Vagina (tissue), 2 donors: ENCODE data around the gene EN2. TPM values are rescaled to one million over a fixed set of nuclear protein-coding genes. Genes with fewer than 3 reads are reported as not detected.

Experiments
- DNase-seq, 2 donors: peaks; one replicate each; pipeline ENCODE4 v3.0.0-alpha.2; 2017; ENCODE audit errors: extremely low spot score in 2 of 2
- H3K27ac ChIP-seq: fragments of 200-600 bp; sonication (generic); one replicate; pipeline ENCODE4 v1.5.1; 2019
- H3K27me3 ChIP-seq: fragments of 200-600 bp; sonication (generic); one replicate; pipeline ENCODE4 v1.5.1; 2019
- H3K36me3 ChIP-seq, 2 donors: fragments of 200-600 bp; sonication (generic); one replicate each; pipeline ENCODE4 v1.5.1; 2017 to 2019
- H3K4me1 ChIP-seq: fragments of 200-600 bp; sonication (generic); one replicate; pipeline ENCODE4 v1.5.1; 2019
- H3K4me3 ChIP-seq, 2 donors: fragments of 200-600 bp; sonication (generic); 1 replicate in 1 of 2; 2 replicates in 1 of 2; pipeline ENCODE4 v1.5.1; 2016 to 2019
- H3K9me3 ChIP-seq: fragments of 200-600 bp; sonication (generic); one replicate; pipeline ENCODE4 v1.5.1; 2019
- POLR2A ChIP-seq, 2 donors: fragments of 450-650 bp; IDR thresholded peaks; one replicate each; pipeline ENCODE4 v1.6.1; 2017; ENCODE audit warnings: antibody characterized with exemption in 2 of 2, mild to moderate bottlenecking in 2 of 2, moderate library complexity in 2 of 2
- POLR2AphosphoS5 ChIP-seq, 2 donors: sonication (generic); formaldehyde crosslinking; IDR thresholded peaks; one replicate each; pipeline ENCODE4 v1.9.0; 2017; ENCODE audit warnings: antibody characterized with exemption in 2 of 2, mild to moderate bottlenecking in 2 of 2, low read depth in 1 of 2; ENCODE audit not compliant: insufficient read depth in 1 of 2
- intact Hi-C: fragments of 100-400 bp; cut with DNase I; formaldehyde crosslinking; loops from one replicate; pipeline ENCODE4 v1.15.1; 2023
- total RNA-seq: library from RNA; depleted of rRNA; stranded (reverse); fragments of >200 nt; gene quantifications from one replicate; pipeline ENCODE4 v1.2.3, GENCODE V29; 2016
- TF ChIP-seq, protein P1 (sequence below), 3 experiments: fragments of 450-650 bp in 2 of 3; fragments of 200-600 bp in 1 of 3; sonication (generic) in 1 of 3; IDR thresholded peaks; one replicate each; pipeline ENCODE4 v1.5.1; 2017 to 2019; ENCODE audit warnings: antibody characterized with exemption in 3 of 3, mild to moderate bottlenecking in 2 of 3, moderate library complexity in 2 of 3

The EN2 gene
- total RNA-seq, 1 donor from 2014 or later = 0.98 TPM

DNA sequence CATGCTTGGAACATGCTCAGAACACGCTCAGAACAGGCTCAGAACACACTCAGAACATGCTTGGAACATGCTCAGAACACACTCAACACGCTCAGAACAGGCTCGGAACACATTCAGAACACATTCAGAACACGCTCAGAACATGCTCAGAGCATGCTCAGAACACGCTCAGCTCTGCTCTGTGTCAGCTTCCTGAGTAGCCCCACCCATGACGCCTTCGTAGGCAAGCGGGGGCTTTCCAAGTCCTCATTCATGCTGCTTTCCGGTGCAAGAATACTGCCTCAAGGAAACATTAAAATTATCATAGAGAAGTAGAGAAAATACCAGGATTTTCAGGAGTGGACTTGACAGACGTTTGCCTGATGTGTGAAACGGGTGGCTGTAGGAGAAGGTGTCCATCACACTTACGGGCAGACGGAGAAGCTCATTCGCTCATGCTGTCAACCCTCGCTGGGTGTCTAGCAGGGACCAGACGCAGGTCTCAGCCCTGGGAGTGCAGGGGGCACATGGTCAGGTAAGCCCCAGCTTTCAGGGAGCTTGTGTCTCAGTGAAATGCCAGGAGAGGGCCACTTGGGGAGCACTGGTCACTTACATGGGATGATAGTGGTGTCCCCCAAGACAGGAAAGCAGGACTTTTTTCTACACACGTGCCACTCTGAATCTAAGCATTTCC is 24.7 kb downstream of the EN2 start:
- TF ChIP-seq POLR2AphosphoS5 (IDR thresholded peaks at IDR 0.05; ENCODE audit: insufficient read depth in 1 of 2, low read depth in 1 of 2) = no peak
- no peak for TF ChIP-seq POLR2A (IDR thresholded peaks at IDR 0.05)
- TF ChIP-seq, protein P1, sequence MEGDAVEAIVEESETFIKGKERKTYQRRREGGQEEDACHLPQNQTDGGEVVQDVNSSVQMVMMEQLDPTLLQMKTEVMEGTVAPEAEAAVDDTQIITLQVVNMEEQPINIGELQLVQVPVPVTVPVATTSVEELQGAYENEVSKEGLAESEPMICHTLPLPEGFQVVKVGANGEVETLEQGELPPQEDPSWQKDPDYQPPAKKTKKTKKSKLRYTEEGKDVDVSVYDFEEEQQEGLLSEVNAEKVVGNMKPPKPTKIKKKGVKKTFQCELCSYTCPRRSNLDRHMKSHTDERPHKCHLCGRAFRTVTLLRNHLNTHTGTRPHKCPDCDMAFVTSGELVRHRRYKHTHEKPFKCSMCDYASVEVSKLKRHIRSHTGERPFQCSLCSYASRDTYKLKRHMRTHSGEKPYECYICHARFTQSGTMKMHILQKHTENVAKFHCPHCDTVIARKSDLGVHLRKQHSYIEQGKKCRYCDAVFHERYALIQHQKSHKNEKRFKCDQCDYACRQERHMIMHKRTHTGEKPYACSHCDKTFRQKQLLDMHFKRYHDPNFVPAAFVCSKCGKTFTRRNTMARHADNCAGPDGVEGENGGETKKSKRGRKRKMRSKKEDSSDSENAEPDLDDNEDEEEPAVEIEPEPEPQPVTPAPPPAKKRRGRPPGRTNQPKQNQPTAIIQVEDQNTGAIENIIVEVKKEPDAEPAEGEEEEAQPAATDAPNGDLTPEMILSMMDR (IDR thresholded peaks at IDR 0.05) = no peak
- Histone ChIP-seq H3K4me1 (peaks cover 10% of the 10 kb centered on the region), H3K9me3 (no peaks in the 10 kb centered on the region), H3K27ac (no peak overlapping the region), H3K4me3 (no peak overlapping the region), H3K27me3 (no peaks in the 10 kb centered on the region), H3K36me3 (no peaks in the 10 kb centered on the region)
- DNase-seq = peak in 1 of 2 donors; percentile 92
- intact Hi-C loops = no loop called here

DNA sequence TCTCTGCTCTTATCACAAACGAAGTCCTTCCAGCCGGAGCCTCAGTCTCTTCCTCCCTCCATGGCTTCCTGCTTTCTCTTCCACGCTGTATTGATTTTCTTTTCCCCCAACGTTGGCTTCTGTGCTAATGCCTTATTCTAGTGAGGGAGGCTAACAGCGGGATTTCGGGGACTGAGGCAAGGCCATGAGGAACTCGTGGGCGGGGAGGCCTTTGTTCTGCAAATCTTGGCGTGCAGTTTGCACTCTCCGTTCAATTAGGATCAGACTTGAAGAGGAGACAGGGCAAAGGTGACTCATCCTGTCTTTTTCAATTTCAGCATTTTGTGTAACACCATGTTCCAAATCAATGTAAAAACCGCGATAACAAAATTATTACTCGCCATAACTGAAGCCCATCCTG is 25.3 kb downstream of the EN2 start:
- no peak for DNase-seq
- Histone ChIP-seq H3K4me1 (peaks cover 10% of the 10 kb centered on the region), H3K27ac (no peak overlapping the region), H3K9me3 (no peaks in the 10 kb centered on the region), H3K27me3 (no peaks in the 10 kb centered on the region), H3K4me3 (no peak overlapping the region), H3K36me3 (no peaks in the 10 kb centered on the region)
- intact Hi-C loops = no loop called here
- no peak for TF ChIP-seq POLR2AphosphoS5 (IDR thresholded peaks at IDR 0.05; ENCODE audit: insufficient read depth in 1 of 2, low read depth in 1 of 2)
- no peak for TF ChIP-seq POLR2A (IDR thresholded peaks at IDR 0.05)
- TF ChIP-seq, protein P1 (IDR thresholded peaks at IDR 0.05) = no peak

GRCh38 chr7:155483868-155484325 is 26.0 kb downstream of the EN2 start:
- DNase-seq = no peak
- intact Hi-C loops = no loop called here
- Histone ChIP-seq H3K9me3 (no peaks in the 10 kb centered on the region), H3K36me3 (no peaks in the 10 kb centered on the region), H3K27me3 (no peaks in the 10 kb centered on the region), H3K4me1 (peaks cover 10% of the 10 kb centered on the region), H3K27ac (no peak overlapping the region), H3K4me3 (no peak overlapping the region)
- TF ChIP-seq POLR2AphosphoS5 (IDR thresholded peaks at IDR 0.05; ENCODE audit: insufficient read depth in 1 of 2, low read depth in 1 of 2) = no peak
- TF ChIP-seq POLR2A (IDR thresholded peaks at IDR 0.05) = no peak
- TF ChIP-seq, protein P1 (IDR thresholded peaks at IDR 0.05) = no peak

DNA sequence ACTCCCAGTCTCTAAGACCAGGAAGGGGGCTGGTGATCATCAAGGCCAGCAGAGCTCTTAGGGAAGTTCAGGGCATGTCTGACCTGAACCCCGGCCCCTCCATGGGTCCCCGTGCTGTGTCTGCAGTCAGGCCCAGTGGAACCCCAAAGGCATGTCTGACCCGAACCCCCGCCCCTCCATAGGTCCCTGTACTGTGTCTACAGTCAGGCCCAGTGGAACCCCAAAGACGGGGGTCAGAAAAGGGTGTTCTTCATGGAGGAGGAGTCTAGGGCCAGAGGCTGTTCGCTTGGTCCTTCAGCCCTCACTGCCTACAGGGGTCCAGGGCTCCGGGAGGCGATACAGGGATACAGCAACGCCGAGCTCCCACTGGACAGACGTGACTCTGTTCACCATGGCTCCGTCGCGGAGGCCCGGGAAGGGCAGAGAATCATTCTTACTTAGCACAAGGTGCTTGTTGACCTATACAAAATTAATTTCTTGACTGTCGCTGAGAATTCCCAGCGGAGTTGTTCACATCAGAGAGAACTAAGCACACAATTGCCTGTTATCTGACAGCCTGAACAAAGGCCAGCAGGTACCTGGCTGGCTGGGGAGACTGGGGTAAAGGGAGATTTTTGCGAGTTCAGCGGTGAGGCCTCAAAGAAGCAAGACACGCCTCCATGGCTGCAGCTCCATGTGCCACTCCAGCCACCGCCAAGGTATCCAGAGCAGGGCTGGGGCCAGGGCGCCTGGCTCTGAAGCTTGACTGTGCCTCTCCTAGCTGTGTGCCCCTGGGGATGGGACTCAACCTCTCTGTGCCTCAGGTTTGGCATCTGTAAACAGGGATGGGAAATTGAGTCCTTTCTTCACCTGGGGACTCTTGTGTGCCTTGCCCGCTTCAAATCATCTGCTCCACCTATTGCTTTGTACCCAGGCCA is 26.8 kb downstream of the EN2 start:
- Histone ChIP-seq H3K27ac (no peak overlapping the region), H3K4me1 (peaks cover 10% of the 10 kb centered on the region), H3K9me3 (no peaks in the 10 kb centered on the region), H3K36me3 (no peaks in the 10 kb centered on the region), H3K4me3 (no peak overlapping the region), H3K27me3 (no peaks in the 10 kb centered on the region)
- no peak for DNase-seq
- intact Hi-C loops = no loop called here
- TF ChIP-seq POLR2A (IDR thresholded peaks at IDR 0.05) (no peak), POLR2AphosphoS5 (IDR thresholded peaks at IDR 0.05; ENCODE audit: insufficient read depth in 1 of 2, low read depth in 1 of 2) (no peak)
- TF ChIP-seq, protein P1 (IDR thresholded peaks at IDR 0.05) = no peak
